Natural killer cell (primary cell): ENCODE results near the gene CACNA2D4. TPM values are rescaled to one million over a fixed set of nuclear protein-coding genes. Genes with fewer than 3 reads are reported as not detected.

Source experiments
- ATAC-seq, 3 donors: fragments of 150-1000 bp in 2 of 3; fragments of 200-7000 bp in 1 of 3; cut with Tn5 transposase; 1 replicate in 1 of 3; 2 replicates in 2 of 3; pipeline ENCODE4 v1.10.0; 2021; ENCODE audit warnings: mild to moderate bottlenecking in 2 of 3, moderate library complexity in 2 of 3
- DNase-seq, 2 donors: peaks; one replicate each; pipeline versions ENCODE4 v3.0.0 to v3.0.0-alpha.2; 2013 to 2021; ENCODE audit warnings: mixed read lengths in 1 of 2
- H3K27ac ChIP-seq: one replicate; pipeline ENCODE4 v1.5.1; 2013; ENCODE audit warnings: mild to moderate bottlenecking, low read length
- H3K27me3 ChIP-seq: one replicate; pipeline ENCODE4 v1.6.1; 2013; ENCODE audit warnings: low read length; ENCODE audit not compliant: control insufficient read depth, insufficient read depth
- H3K36me3 ChIP-seq: one replicate; pipeline ENCODE4 v1.6.1; 2013; ENCODE audit warnings: low read length; ENCODE audit not compliant: control insufficient read depth, insufficient read depth
- H3K4me1 ChIP-seq: one replicate; pipeline ENCODE4 v1.6.1; 2013; ENCODE audit warnings: low read length; ENCODE audit not compliant: control insufficient read depth, insufficient read depth
- H3K4me3 ChIP-seq: one replicate; pipeline ENCODE4 v1.5.1; 2013; ENCODE audit warnings: low read length
- H3K9me3 ChIP-seq: one replicate; pipeline ENCODE4 v1.6.1; 2013; ENCODE audit warnings: low read length; ENCODE audit not compliant: control insufficient read depth, insufficient read depth
- H3K27ac Mint-ChIP-seq, 2 donors: one replicate each; pipeline ENCODE4 v1.8.0; 2022; ENCODE audit warnings: mild to moderate bottlenecking in 2 of 2, mixed read lengths in 2 of 2, moderate library complexity in 1 of 2
- H3K27me3 Mint-ChIP-seq, 2 donors: one replicate each; pipeline ENCODE4 v1.8.0; 2022; ENCODE audit warnings: low read depth in 2 of 2, mixed read lengths in 2 of 2
- H3K36me3 Mint-ChIP-seq: one replicate; pipeline ENCODE4 v1.8.0; 2022; ENCODE audit warnings: mixed read lengths
- H3K4me1 Mint-ChIP-seq, 2 donors: one replicate each; pipeline ENCODE4 v1.8.0; 2022; ENCODE audit warnings: mixed read lengths in 2 of 2
- H3K4me3 Mint-ChIP-seq: one replicate; pipeline ENCODE4 v1.8.0; 2022; ENCODE audit warnings: mild to moderate bottlenecking, moderate library complexity, mixed read lengths
- H3K9me3 Mint-ChIP-seq, 2 donors: one replicate each; pipeline ENCODE4 v1.8.0; 2022; ENCODE audit warnings: mixed read lengths in 2 of 2
- WGBS: methylation state at CpG from one replicate; pipeline ENCODE4 v1.1.7; 2013; ENCODE audit warnings: missing lambda C conversion rate; ENCODE audit not compliant: insufficient coverage; 5-methylcytosine and 5-hydroxymethylcytosine counted together
- intact Hi-C: fragments of 100-400 bp; cut with micrococcal nuclease; formaldehyde crosslinking; loops from one replicate; pipeline ENCODE4 v1.14.2; 2022
- total RNA-seq, 4 donors: library from RNA; stranded (reverse); fragments of 120-200 nt in 1 of 4; gene quantifications; one replicate each; pipeline versions ENCODE4 v1.2.3 to v1.2.4, GENCODE V29; 2013 to 2022
- TF ChIP-seq, protein P1 (sequence below): fragments of 200-600 bp; IDR thresholded peaks from one replicate; pipeline ENCODE4 v1.8.0; 2022; ENCODE audit warnings: antibody characterized with exemption

CACNA2D4 gene
- total RNA-seq, 3 donors from 2014 or later (not counting 1 experiment from before 2014, with no cell fraction given) = 26.5 to 49.6 (median 34.9) TPM

GRCh38 chr12:1810201-1810930 lies 108.1 kb downstream of the CACNA2D4 start:
- intact Hi-C loops = loop anchor here (5.0 kb wide), 1 partner anchor 112 kb away; no protein-coding TSS in a partner anchor
- 91% methylated on average over 18 of the region's 21 CpGs for WGBS
- ATAC-seq = no peak
- H3K9me3 ChIP-seq = no peaks in the 10 kb centered on the region
- no peaks in the 10 kb centered on the region for H3K27me3 ChIP-seq
- TF ChIP-seq, protein P1, sequence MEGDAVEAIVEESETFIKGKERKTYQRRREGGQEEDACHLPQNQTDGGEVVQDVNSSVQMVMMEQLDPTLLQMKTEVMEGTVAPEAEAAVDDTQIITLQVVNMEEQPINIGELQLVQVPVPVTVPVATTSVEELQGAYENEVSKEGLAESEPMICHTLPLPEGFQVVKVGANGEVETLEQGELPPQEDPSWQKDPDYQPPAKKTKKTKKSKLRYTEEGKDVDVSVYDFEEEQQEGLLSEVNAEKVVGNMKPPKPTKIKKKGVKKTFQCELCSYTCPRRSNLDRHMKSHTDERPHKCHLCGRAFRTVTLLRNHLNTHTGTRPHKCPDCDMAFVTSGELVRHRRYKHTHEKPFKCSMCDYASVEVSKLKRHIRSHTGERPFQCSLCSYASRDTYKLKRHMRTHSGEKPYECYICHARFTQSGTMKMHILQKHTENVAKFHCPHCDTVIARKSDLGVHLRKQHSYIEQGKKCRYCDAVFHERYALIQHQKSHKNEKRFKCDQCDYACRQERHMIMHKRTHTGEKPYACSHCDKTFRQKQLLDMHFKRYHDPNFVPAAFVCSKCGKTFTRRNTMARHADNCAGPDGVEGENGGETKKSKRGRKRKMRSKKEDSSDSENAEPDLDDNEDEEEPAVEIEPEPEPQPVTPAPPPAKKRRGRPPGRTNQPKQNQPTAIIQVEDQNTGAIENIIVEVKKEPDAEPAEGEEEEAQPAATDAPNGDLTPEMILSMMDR = no peak
- H3K4me3 Mint-ChIP-seq = peak overlapping the region; percentile 70
- peaks cover 17 to 43% of the 10 kb centered on the region in 2 donors for H3K4me1 Mint-ChIP-seq
- no peak overlapping the region for H3K27ac ChIP-seq
- H3K9me3 Mint-ChIP-seq = no peaks in the 10 kb centered on the region
- no peak for DNase-seq
- no peaks in the 10 kb centered on the region for H3K36me3 ChIP-seq
- no peaks in the 10 kb centered on the region for H3K36me3 Mint-ChIP-seq
- H3K4me3 ChIP-seq = no peak overlapping the region
- peak overlapping the region; percentile 80 to 89 for H3K27ac Mint-ChIP-seq
- H3K4me1 ChIP-seq = peaks cover 71% of the 10 kb centered on the region
- peaks cover 0 to 4% of the 10 kb centered on the region in 2 donors for H3K27me3 Mint-ChIP-seq

GRCh38 chr12:1809591-1810190 lies 108.8 kb downstream of the CACNA2D4 start:
- intact Hi-C loops = loop anchor here (5.0 kb wide), 1 partner anchor 113 kb away; no protein-coding TSS in a partner anchor
- H3K27me3 ChIP-seq = no peaks in the 10 kb centered on the region
- no peak overlapping the region for H3K4me3 Mint-ChIP-seq
- H3K4me1 ChIP-seq = peaks cover 75% of the 10 kb centered on the region
- 90% methylated on average over 8 of the region's 13 CpGs for WGBS
- peak overlapping the region; percentile 80 to 89 for H3K27ac Mint-ChIP-seq
- DNase-seq (no peak), ATAC-seq (no peak)
- TF ChIP-seq, protein P1 = no peak
- H3K36me3 Mint-ChIP-seq = no peaks in the 10 kb centered on the region
- H3K4me3 ChIP-seq = no peak overlapping the region
- H3K36me3 ChIP-seq = no peaks in the 10 kb centered on the region
- peaks cover 19 to 44% of the 10 kb centered on the region in 2 donors for H3K4me1 Mint-ChIP-seq
- H3K9me3 Mint-ChIP-seq = no peaks in the 10 kb centered on the region
- no peaks in the 10 kb centered on the region for H3K9me3 ChIP-seq
- H3K27ac ChIP-seq = no peak overlapping the region
- H3K27me3 Mint-ChIP-seq = peaks cover 0 to 3% of the 10 kb centered on the region in 2 donors

DNA sequence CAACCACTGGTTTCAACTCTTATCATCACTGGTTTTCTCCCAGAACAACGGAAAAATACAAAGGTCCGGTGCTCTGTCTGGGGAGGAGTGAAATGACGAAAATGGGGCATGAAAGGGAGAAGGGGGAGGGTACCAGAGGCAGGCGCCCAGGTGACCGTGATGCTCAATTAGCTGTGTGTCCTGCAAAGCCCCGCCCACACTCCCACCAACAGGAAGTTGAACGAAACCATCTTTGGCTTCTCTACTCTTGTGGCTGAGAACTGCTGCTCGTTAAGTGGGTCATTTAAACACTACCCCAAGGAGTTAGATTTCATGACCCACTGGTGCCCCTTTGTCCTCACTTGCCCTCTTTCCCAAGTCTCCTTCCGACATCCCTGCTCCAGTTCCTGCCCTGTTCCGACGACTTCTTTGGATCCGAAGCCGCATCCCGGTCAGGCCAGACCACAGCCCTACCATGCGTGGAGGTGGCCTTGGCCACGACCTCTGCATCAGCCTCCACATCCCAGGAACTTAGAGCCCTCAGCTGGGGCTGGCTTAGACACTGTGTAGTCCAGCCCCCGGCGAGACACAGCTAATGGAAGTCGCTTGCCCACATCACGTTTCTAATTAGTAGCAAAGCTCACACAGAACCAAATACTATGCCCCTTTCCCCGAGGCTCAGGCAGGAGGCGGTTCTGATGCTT lies 109.5 kb downstream of the CACNA2D4 start:
- Histone ChIP-seq H3K4me3 (no peak overlapping the region), H3K9me3 (no peaks in the 10 kb centered on the region), H3K4me1 (peaks cover 74% of the 10 kb centered on the region), H3K27me3 (no peaks in the 10 kb centered on the region), H3K27ac (peak overlapping the region; percentile 47), H3K36me3 (no peaks in the 10 kb centered on the region)
- no peak for DNase-seq
- peak; percentile 45 to 58 (median 46) for ATAC-seq
- Mint-ChIP-seq H3K9me3 (no peaks in the 10 kb centered on the region), H3K36me3 (no peaks in the 10 kb centered on the region), H3K4me1 (peaks cover 24 to 50% of the 10 kb centered on the region in 2 donors), H3K27me3 (no peaks in the 10 kb centered on the region), H3K27ac (peak overlapping the region; percentile 80 to 89), H3K4me3 (peak overlapping the region; percentile 35)
- intact Hi-C loops = no loop called here
- TF ChIP-seq, protein P1 = no peak
- WGBS = 70% methylated on average over 19 of the region's 22 CpGs
